Measurements from ENCODE around the gene MKNK1. TPM values are rescaled to one million over a fixed set of nuclear protein-coding genes. Genes with fewer than 3 reads are reported as not detected.

The MKNK1 gene
- total RNA-seq, 1 donor from 2014 or later = 16.8 TPM

DNA sequence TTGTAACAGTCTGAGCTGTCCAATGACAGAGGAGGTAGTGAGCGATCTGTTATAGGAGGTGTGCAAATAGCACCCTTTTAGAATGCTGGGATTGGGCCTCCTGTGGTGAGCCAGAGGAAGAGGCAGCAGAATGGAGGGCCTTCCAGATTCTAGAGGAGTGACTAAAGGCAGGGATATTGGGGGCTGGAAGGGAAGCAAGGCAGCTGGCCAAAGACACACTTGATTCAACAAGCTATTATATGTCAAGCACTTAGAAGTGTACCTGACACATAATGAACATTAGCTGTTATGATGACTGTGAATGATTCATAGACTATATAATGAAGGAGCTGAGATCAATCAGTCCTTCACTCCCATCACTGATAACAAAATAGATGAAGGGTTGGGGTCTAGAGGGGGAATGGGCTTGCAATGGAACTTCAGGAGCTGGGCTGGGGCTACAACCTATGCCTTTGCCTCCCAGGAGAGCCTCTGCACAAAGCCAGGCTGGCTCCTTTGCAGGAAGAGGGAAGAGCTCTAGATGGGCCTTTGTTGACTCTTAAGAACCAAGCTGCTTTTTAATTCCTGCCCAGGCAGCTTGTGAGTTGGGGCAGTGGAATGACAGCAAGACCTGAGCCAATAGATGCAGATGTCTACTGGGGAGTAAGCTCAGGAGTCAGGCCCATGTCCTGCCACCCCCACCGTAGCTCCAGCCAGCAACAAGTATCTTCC lies 2.3 kb upstream of the MKNK1 start:
- Histone ChIP-seq H3K36me3 (ENCODE audit: control insufficient read depth, insufficient read depth, low read length) (peaks cover 11% of the 10 kb centered on the region), H3K27me3 (ENCODE audit: control insufficient read depth, insufficient read depth, low read length) (no peaks in the 10 kb centered on the region), H3K4me3 (ENCODE audit: low read depth, low read length) (no peak overlapping the region)
- DNase-seq (ENCODE audit: low read depth) (peak; percentile 92), FAIRE-seq (no peak)
- TF ChIP-seq, protein P1, sequence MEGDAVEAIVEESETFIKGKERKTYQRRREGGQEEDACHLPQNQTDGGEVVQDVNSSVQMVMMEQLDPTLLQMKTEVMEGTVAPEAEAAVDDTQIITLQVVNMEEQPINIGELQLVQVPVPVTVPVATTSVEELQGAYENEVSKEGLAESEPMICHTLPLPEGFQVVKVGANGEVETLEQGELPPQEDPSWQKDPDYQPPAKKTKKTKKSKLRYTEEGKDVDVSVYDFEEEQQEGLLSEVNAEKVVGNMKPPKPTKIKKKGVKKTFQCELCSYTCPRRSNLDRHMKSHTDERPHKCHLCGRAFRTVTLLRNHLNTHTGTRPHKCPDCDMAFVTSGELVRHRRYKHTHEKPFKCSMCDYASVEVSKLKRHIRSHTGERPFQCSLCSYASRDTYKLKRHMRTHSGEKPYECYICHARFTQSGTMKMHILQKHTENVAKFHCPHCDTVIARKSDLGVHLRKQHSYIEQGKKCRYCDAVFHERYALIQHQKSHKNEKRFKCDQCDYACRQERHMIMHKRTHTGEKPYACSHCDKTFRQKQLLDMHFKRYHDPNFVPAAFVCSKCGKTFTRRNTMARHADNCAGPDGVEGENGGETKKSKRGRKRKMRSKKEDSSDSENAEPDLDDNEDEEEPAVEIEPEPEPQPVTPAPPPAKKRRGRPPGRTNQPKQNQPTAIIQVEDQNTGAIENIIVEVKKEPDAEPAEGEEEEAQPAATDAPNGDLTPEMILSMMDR (IDR thresholded peaks at IDR 0.05; ENCODE audit: insufficient read depth, low read length, severe bottlenecking) = no peak

DNA sequence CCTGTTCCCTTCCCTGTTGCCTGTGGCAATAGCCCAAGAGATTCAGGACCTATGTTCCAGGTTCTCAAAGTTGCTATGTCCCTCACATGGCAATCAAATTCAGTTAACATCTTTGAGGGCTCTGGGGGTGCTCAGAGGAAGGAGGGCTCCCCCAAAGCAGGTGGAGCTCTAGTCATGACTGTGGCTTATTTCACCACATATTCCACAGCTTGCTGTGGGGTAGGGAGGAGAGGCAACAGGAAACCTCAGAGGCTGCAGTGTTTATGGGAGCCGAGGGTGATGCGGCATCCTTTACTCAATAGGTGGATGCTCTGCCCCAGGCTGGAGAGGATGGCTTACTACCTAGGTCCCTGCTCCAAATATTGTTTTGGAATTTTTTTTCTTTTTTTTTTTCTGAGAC lies 1.2 kb upstream of the MKNK1 start:
- Histone ChIP-seq H3K36me3 (ENCODE audit: control insufficient read depth, insufficient read depth, low read length) (peaks cover 11% of the 10 kb centered on the region), H3K4me3 (ENCODE audit: low read depth, low read length) (no peak overlapping the region), H3K27me3 (ENCODE audit: control insufficient read depth, insufficient read depth, low read length) (no peaks in the 10 kb centered on the region)
- FAIRE-seq (no peak), DNase-seq (ENCODE audit: low read depth) (no peak)
- TF ChIP-seq, protein P1 (IDR thresholded peaks at IDR 0.05; ENCODE audit: insufficient read depth, low read length, severe bottlenecking) = no peak

DNA sequence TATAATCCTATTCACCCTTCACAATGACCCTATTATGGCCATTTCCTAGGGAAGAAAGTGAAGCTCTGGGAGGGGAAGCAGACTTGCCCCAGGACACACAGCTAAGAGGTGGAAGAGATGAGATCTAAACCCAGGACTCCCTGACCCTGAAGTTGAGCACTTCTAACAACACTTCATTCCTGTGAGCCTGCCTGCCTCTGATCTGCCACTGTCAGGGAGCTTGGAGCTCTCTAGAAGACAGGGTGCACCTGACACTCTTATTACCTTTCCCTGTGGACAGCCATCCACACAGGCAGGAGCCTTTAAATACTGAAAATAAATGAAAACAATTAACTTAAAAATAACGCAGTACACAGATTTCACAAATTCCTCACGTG lies 599 bp downstream of the MKNK1 start:
- FAIRE-seq (no peak), DNase-seq (ENCODE audit: low read depth) (no peak)

DNA sequence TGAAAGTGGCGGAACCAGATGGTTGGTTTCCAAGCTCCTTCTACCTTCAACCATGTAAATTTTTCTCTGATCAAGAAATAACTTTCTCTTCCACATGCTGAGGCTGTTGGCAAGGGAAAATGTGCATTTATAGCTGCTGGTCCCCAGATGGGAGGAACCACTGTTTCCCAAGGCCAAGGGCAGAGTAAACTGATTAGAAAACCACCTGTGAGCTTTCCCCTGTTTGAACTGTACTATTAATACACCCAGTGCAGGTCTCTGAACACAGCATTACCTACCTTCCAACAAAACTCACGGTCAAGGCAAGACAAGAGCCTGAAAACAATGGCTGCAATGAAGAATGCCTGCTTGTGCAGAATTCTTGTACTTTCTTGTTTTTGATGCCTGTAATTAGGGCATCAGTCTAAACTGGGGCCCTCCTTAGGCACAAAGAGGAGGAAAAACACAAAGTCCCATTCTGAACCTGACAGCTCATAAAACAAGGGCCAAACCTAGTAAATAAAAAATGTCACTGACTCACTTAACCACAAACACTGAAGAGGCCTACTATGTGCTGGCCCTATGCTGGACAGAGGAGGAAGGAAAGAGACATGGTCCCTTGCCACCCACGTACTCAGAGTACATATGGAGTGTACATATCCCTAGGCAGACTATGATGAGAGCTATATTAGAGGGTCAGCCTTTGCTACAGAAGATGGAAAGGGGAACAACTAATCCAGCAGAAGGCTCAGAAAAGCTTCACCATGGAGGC lies 2.6 kb downstream of the MKNK1 start:
- TF ChIP-seq, protein P1 (IDR thresholded peaks at IDR 0.05; ENCODE audit: insufficient read depth, low read length, severe bottlenecking) = no peak
- Histone ChIP-seq H3K36me3 (ENCODE audit: control insufficient read depth, insufficient read depth, low read length) (no peaks in the 10 kb centered on the region), H3K27me3 (ENCODE audit: control insufficient read depth, insufficient read depth, low read length) (no peaks in the 10 kb centered on the region), H3K4me3 (ENCODE audit: low read depth, low read length) (no peak overlapping the region)
- no peak for FAIRE-seq
- DNase-seq (ENCODE audit: low read depth) = no peak

More for the DNA sequence above, 599 bp downstream of the MKNK1 start:
- Histone ChIP-seq H3K4me3 (ENCODE audit: low read depth, low read length) (peak overlapping the region; percentile 90), H3K36me3 (ENCODE audit: control insufficient read depth, insufficient read depth, low read length) (peaks cover 1% of the 10 kb centered on the region), H3K27me3 (ENCODE audit: control insufficient read depth, insufficient read depth, low read length) (no peaks in the 10 kb centered on the region)
- TF ChIP-seq, protein P1 (IDR thresholded peaks at IDR 0.05; ENCODE audit: insufficient read depth, low read length, severe bottlenecking) = no peak

DNA sequence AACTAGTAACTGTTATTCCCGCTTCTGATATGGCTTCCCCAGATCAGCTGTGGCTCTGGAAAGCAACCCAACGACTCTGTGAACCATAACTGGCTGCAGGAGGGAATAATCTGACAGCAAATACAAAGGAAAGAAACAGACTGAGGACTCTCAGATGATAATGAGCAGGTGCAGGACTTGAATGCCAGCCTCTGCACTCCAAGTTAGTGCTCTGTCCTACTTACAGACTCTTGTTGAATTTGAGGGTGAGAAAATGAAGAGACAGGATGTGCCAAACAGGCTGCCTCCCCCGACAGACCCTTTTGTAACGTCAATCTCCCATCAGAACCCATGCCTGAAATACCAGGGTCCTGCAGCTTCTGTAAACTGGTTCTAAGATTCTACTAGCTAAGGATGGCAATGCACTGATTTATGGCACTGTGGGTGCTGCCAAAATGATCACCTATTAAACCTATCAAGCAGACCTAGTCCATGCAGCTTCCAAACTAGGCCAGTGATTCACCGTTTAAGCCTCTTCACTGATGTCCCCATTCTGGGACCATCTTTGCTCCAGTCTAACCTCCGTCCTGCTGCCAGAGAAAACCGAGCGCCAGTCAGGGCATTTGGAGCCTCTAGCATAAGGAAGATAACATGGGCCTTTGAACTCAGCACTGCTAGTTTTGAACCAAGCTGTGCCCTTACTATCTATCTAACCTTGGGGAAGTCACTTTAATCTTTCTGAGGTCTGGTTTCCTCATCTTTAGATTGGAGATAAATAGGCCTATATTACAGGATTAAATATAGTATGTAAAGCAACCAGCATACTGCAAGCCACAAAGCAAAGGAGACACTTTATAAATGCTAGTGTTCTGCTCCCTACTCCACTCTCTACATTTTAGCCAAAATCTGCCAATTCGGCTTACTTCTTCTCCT lies 4.8 kb downstream of the MKNK1 start:
- DNase-seq (ENCODE audit: low read depth) = no peak
- no peaks in the 10 kb centered on the region for H3K27me3 ChIP-seq (ENCODE audit: control insufficient read depth, insufficient read depth, low read length)
- H3K4me3 ChIP-seq (ENCODE audit: low read depth, low read length) = no peak overlapping the region
- no peak for FAIRE-seq
- no peaks in the 10 kb centered on the region for H3K36me3 ChIP-seq (ENCODE audit: control insufficient read depth, insufficient read depth, low read length)
- TF ChIP-seq, protein P1 (IDR thresholded peaks at IDR 0.05; ENCODE audit: insufficient read depth, low read length, severe bottlenecking) = no peak
